ENCODE measurements around the gene TTBK2.

DNA sequence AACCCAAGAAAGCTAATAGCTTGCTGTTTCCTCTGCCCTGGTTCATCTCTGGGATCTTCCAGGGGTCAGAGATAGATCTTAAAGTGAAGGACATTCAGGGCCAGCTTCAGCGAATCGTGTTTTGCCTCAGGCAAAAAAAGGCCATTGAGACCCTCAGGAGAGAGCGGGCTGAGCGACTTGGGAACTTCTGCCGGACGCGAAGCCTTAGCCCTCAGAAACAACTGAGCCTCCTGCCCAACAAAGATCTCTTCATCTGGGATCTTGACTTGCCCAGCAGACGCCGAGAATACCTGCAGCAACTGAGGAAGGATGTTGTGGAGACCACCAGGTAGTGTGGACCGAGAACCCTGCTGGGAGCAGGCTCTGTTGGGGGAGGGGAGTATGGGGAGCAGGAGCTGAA, 226.2 kb downstream of the TTBK2 start:
- no peak for TF ChIP-seq SP1 (IDR thresholded peaks at IDR 0.05)
- TF ChIP-seq TARDBP (IDR thresholded peaks at IDR 0.05) = no peak
- TF ChIP-seq NFRKB (IDR thresholded peaks at IDR 0.05) = no peak
- TF ChIP-seq ELF4 (IDR thresholded peaks at IDR 0.05) = no peak
- no peak for TF ChIP-seq FOXK2 (IDR thresholded peaks at IDR 0.05)
- no peak for TF ChIP-seq ZNF384 (IDR thresholded peaks at IDR 0.05)
- no peak for TF ChIP-seq SUZ12 (IDR thresholded peaks at IDR 0.05)
- TF ChIP-seq FOXM1 (IDR thresholded peaks at IDR 0.05; ENCODE audit: borderline replicate concordance) = no peak
- no peak for TF ChIP-seq FOXA1 (IDR thresholded peaks at IDR 0.05)
- TF ChIP-seq CTBP1 (IDR thresholded peaks at IDR 0.05; ENCODE audit: borderline replicate concordance) = no peak
- TF ChIP-seq LEF1 (IDR thresholded peaks at IDR 0.05; ENCODE audit: borderline replicate concordance) = no peak
- no peak for TF ChIP-seq HDGF (IDR thresholded peaks at IDR 0.05; ENCODE audit: borderline replicate concordance)
- TF ChIP-seq L3MBTL2 (conservative IDR thresholded peaks at IDR 0.05) = no peak
- TF ChIP-seq, protein P1, sequence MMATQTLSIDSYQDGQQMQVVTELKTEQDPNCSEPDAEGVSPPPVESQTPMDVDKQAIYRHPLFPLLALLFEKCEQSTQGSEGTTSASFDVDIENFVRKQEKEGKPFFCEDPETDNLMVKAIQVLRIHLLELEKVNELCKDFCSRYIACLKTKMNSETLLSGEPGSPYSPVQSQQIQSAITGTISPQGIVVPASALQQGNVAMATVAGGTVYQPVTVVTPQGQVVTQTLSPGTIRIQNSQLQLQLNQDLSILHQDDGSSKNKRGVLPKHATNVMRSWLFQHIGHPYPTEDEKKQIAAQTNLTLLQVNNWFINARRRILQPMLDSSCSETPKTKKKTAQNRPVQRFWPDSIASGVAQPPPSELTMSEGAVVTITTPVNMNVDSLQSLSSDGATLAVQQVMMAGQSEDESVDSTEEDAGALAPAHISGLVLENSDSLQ (IDR thresholded peaks at IDR 0.05) = no peak

Data from HEK293T (cell line).